ENCODE results near the gene TMCO4. TPM values are rescaled to one million over a fixed set of nuclear protein-coding genes. Genes with fewer than 3 reads are reported as not detected.

The TMCO4 gene
- total and polyA plus RNA-seq, 2 donors (not counting 3 experiments of a cell fraction or from before 2014, with no cell fraction given): 7.6 to 10.3 TPM

DNA sequence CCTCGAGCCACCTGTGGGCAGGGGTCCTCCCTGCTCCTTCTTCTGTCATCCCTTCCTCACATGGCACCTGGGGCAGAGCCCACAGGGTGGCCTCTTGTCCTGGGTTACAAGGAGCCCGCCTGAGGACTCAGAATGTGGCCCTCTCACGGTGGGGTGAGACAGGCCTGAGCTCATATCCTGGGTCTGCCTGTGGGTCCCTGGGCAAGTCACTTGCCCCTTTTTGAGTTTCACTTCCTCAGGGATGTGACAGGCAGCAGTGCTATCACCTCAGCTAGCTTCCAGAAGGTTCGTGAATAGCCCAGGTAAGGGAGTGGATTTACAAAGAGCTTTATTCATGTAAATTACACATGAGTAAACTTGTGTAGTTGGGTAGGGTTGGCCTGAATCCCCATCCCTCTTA lies 101.5 kb downstream of the TMCO4 start:
- TF ChIP-seq POLR2A (IDR thresholded peaks at IDR 0.05; ENCODE audit: low read depth, low read length) (no peak), EZH2 (IDR thresholded peaks at IDR 0.05; ENCODE audit: borderline replicate concordance, low read depth, low read length, severe bottlenecking) (no peak), MYC (IDR thresholded peaks at IDR 0.05; ENCODE audit: low read depth, low read length) (no peak), JUN (IDR thresholded peaks at IDR 0.05; ENCODE audit: borderline replicate concordance, insufficient read depth, insufficient read length, low read depth) (no peak), POLR2AphosphoS5 (IDR thresholded peaks at IDR 0.05; ENCODE audit: insufficient read depth, low read depth, low read length) (no peak), FOS (IDR thresholded peaks at IDR 0.05; ENCODE audit: borderline replicate concordance, insufficient read depth, low read length) (no peak), GATA2 (IDR thresholded peaks at IDR 0.05; ENCODE audit: insufficient read depth, insufficient read length, low read depth, low read length) (no peak)
- TF ChIP-seq, protein P1, sequence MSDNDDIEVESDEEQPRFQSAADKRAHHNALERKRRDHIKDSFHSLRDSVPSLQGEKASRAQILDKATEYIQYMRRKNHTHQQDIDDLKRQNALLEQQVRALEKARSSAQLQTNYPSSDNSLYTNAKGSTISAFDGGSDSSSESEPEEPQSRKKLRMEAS (IDR thresholded peaks at IDR 0.05; ENCODE audit: insufficient read depth, insufficient read length): no peak
- TF ChIP-seq, protein P2, sequence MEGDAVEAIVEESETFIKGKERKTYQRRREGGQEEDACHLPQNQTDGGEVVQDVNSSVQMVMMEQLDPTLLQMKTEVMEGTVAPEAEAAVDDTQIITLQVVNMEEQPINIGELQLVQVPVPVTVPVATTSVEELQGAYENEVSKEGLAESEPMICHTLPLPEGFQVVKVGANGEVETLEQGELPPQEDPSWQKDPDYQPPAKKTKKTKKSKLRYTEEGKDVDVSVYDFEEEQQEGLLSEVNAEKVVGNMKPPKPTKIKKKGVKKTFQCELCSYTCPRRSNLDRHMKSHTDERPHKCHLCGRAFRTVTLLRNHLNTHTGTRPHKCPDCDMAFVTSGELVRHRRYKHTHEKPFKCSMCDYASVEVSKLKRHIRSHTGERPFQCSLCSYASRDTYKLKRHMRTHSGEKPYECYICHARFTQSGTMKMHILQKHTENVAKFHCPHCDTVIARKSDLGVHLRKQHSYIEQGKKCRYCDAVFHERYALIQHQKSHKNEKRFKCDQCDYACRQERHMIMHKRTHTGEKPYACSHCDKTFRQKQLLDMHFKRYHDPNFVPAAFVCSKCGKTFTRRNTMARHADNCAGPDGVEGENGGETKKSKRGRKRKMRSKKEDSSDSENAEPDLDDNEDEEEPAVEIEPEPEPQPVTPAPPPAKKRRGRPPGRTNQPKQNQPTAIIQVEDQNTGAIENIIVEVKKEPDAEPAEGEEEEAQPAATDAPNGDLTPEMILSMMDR (IDR thresholded peaks at IDR 0.05; ENCODE audit: extremely low read depth in 1 of 2, insufficient read depth in 1 of 2, low read depth in 1 of 2, low read length in 2 of 2): no peak
- ChIA-PET CTCF (interaction anchor here (0.9 kb wide), 1 partner anchor 8 kb away, joined by 3 read pairs; no protein-coding TSS in a partner anchor), POLR2A (no interaction called here)
- no peaks in the 10 kb centered on the region for H3K9me1 ChIP-seq (replicated peaks; ENCODE audit: control insufficient read depth, extremely low read depth, insufficient read depth, low read length)
- no peak overlapping the region for H3K4me3 ChIP-seq (replicated peaks in 1 of 3; ENCODE audit: insufficient read depth in 1 of 3, low read depth in 1 of 3, low read length in 3 of 3)
- FAIRE-seq (no peak), DNase-seq (ENCODE audit: low read depth, low spot score) (no peak)
- BruUV-seq (replicated peaks): no TSS peak
- no peaks in the 10 kb centered on the region for H4K20me1 ChIP-seq (replicated peaks; ENCODE audit: control insufficient read depth, extremely low read depth, insufficient read depth, low read length)
- no peaks in the 10 kb centered on the region for H3K27me3 ChIP-seq (ENCODE audit: control insufficient read depth in 2 of 2, insufficient read depth in 2 of 2, low read length in 2 of 2)
- H3K36me3 ChIP-seq (ENCODE audit: control insufficient read depth in 2 of 2, extremely low read depth in 1 of 2, insufficient read depth in 2 of 2, low read length in 2 of 2): no peaks in the 10 kb centered on the region
- H3K9me3 ChIP-seq (replicated peaks; ENCODE audit: control insufficient read depth, insufficient read depth, low read length): no peaks in the 10 kb centered on the region
- H3K27ac ChIP-seq (ENCODE audit: insufficient read depth, low read depth, low read length): no peak overlapping the region
- H2AFZ ChIP-seq (ENCODE audit: low read depth, low read length): no peak overlapping the region
- intact Hi-C loops (cut with micrococcal nuclease) (no loop called here), dilution Hi-C loops (cut with MboI; ENCODE audit: extremely low pct_ligation_motif_present, low sequenced_read_pairs) (no loop called here)
- no peak overlapping the region for H3K9ac ChIP-seq (replicated peaks; ENCODE audit: extremely low read depth, insufficient read depth, low read length)
- H3K79me2 ChIP-seq (ENCODE audit: control insufficient read depth, insufficient read depth, low read length): no peaks in the 10 kb centered on the region
- no peaks in the 10 kb centered on the region for H3K4me1 ChIP-seq (ENCODE audit: control insufficient read depth, extremely low read depth, insufficient read depth, low read length)
- H3K4me2 ChIP-seq (ENCODE audit: insufficient read depth, low read length): no peak overlapping the region
